T-cell (primary cell): Measurements from ENCODE around the gene CCDC102B. TPM values are rescaled to one million over a fixed set of nuclear protein-coding genes. Genes with fewer than 3 reads are reported as not detected.

ENCODE experiments used
- ATAC-seq, 4 experiments: fragments of 200-7000 bp in 3 of 4; fragments of 150-1000 bp in 1 of 4; cut with Tn5 transposase; replicated peaks in 1 of 4; 1 replicate in 3 of 4; 2 replicates in 1 of 4; pipeline ENCODE4 v1.10.0; 2021; ENCODE audit warnings: moderate library complexity in 3 of 4, mild to moderate bottlenecking in 2 of 4, moderate number of reproducible peaks in 1 of 4
- CTCF ChIA-PET, 2 donors: fragments of 300-600 bp; sonication (Branson Sonifier 250); formaldehyde crosslinking; loops; one replicate each; lab custom pipeline; 2022; ENCODE audit warnings: antibody characterized with exemption in 2 of 2; lab: Charles Lee
- POLR2A ChIA-PET, 2 donors: fragments of 300-600 bp; sonication (Branson Sonifier 250); formaldehyde crosslinking; loops; one replicate each; lab custom pipeline; 2022; ENCODE audit warnings: antibody characterized with exemption in 2 of 2; lab: Charles Lee
- DNase-seq, 35 experiments: peaks; one replicate each; pipeline versions ENCODE4 v3.0.0 to v3.0.0-alpha.2; 2013 to 2023
- H3K27ac ChIP-seq: one replicate; pipeline ENCODE4 v1.5.1; 2013; ENCODE audit warnings: low read length
- H3K27me3 ChIP-seq, 2 experiments: replicated peaks in 1 of 2; 1 replicate in 1 of 2; 2 replicates in 1 of 2; pipeline versions ENCODE4 v1.6.1 to v1.7.0; 2013; ENCODE audit warnings: low read length in 1 of 2, mixed read lengths in 1 of 2; ENCODE audit not compliant: control insufficient read depth in 2 of 2, insufficient read depth in 2 of 2; ENCODE audit errors: extremely low read depth in 1 of 2
- H3K36me3 ChIP-seq, 2 donors: 1 replicate in 1 of 2; 2 replicates in 1 of 2; pipeline versions ENCODE4 v1.6.1 to v1.7.0; 2013; ENCODE audit warnings: low read length in 1 of 2; ENCODE audit not compliant: control insufficient read depth in 2 of 2, insufficient read depth in 1 of 2; ENCODE audit errors: extremely low read depth in 1 of 2
- H3K4me1 ChIP-seq, 2 experiments: 1 replicate in 1 of 2; 2 replicates in 1 of 2; pipeline versions ENCODE4 v1.6.1 to v1.7.0; 2013; ENCODE audit warnings: low read length in 2 of 2, mixed read lengths in 1 of 2; ENCODE audit not compliant: insufficient read depth in 2 of 2, control insufficient read depth in 1 of 2; ENCODE audit errors: extremely low read depth in 1 of 2
- H3K4me3 ChIP-seq, 2 donors: 1 replicate in 1 of 2; 2 replicates in 1 of 2; pipeline versions ENCODE4 v1.5.1 to v1.7.0; 2013; ENCODE audit warnings: mild to moderate bottlenecking in 2 of 2, low read length in 1 of 2, moderate library complexity in 1 of 2; ENCODE audit not compliant: control insufficient read depth in 1 of 2; ENCODE audit errors: extremely low read depth in 1 of 2
- H3K9me3 ChIP-seq: 2 replicates; pipeline ENCODE4 v1.7.0; 2013
- H3K27ac Mint-ChIP-seq, 2 donors: one replicate each; pipeline ENCODE4 v1.8.0; 2020 to 2021; ENCODE audit warnings: mild to moderate bottlenecking in 2 of 2, mixed read lengths in 2 of 2
- H3K27me3 Mint-ChIP-seq, 2 donors: one replicate each; pipeline ENCODE4 v1.8.0; 2021 to 2022; ENCODE audit warnings: mixed read lengths in 2 of 2
- H3K36me3 Mint-ChIP-seq: one replicate; pipeline ENCODE4 v1.8.0; 2021; ENCODE audit warnings: mixed read lengths
- H3K4me1 Mint-ChIP-seq, 3 donors: one replicate each; pipeline ENCODE4 v1.8.0; 2020 to 2022; ENCODE audit warnings: mixed read lengths in 3 of 3, mild to moderate bottlenecking in 1 of 3
- H3K4me3 Mint-ChIP-seq, 3 donors: one replicate each; pipeline ENCODE4 v1.8.0; 2020 to 2022; ENCODE audit warnings: mild to moderate bottlenecking in 3 of 3, mixed read lengths in 3 of 3, moderate library complexity in 3 of 3
- H3K9me3 Mint-ChIP-seq, 3 donors: one replicate each; pipeline ENCODE4 v1.8.0; 2020 to 2022; ENCODE audit warnings: mixed read lengths in 3 of 3
- WGBS: methylation state at CpG from one replicate; pipeline ENCODE4 v1.1.5; 2013; ENCODE audit warnings: missing lambda C conversion rate; ENCODE audit not compliant: insufficient coverage; 5-methylcytosine and 5-hydroxymethylcytosine counted together
- total RNA-seq, 35 experiments: library from RNA in 6 of 35; stranded (reverse) in 6 of 35; fragments of 120-200 nt in 1 of 35; gene quantifications; one replicate each; pipeline versions ENCODE4 v1.2.1 to v1.2.4 and lab custom pipeline; 2013 to 2026

Gene CCDC102B
- total RNA-seq, 5 donors from 2014 or later (not counting 1 experiment from before 2014, with no cell fraction given) = 4.4 to 7.0 (median 6.1) TPM

- Histone ChIP-seq H3K27me3 (no peaks in the 10 kb centered on the region), H3K4me3 (no peak overlapping the region), H3K9me3 (no peaks in the 10 kb centered on the region), H3K4me1 (no peaks in the 10 kb centered on the region), H3K36me3 (no peaks in the 10 kb centered on the region), H3K27ac (no peak overlapping the region)
- H3K4me3 Mint-ChIP-seq = no peak overlapping the region
- no peak overlapping the region for H3K27ac Mint-ChIP-seq
- DNase-seq (no peak), ATAC-seq (no peak)
- H3K27me3 Mint-ChIP-seq = no peaks in the 10 kb centered on the region
- ChIA-PET CTCF (interaction anchor here in 1 of 2 donors (0.6 kb wide), 1 partner anchor 271 kb away, joined by 3 read pairs; no protein-coding TSS in a partner anchor), POLR2A (interaction anchor here in 1 of 2 donors (0.6 kb wide), 1 partner anchor 1237 kb away, joined by 3 read pairs; no protein-coding TSS in a partner anchor)
- no peaks in the 10 kb centered on the region for H3K4me1 Mint-ChIP-seq
- WGBS = no CpG with 5 or more reads among the region's 3 CpGs
- no peaks in the 10 kb centered on the region for H3K36me3 Mint-ChIP-seq
- peaks cover 0 to 6% (median 0%) of the 10 kb centered on the region in 3 donors for H3K9me3 Mint-ChIP-seq
Observed at GRCh38 chr18:68769461-68769860, 28.4 kb upstream of the CCDC102B start.

- ChIA-PET POLR2A (no interaction called here), CTCF (no interaction called here)
- no peaks in the 10 kb centered on the region for H3K27me3 Mint-ChIP-seq
- ATAC-seq = no peak
- no peak overlapping the region for H3K27ac Mint-ChIP-seq
- no peaks in the 10 kb centered on the region for H3K4me1 Mint-ChIP-seq
- Histone ChIP-seq H3K9me3 (no peaks in the 10 kb centered on the region), H3K4me3 (no peak overlapping the region), H3K27me3 (no peaks in the 10 kb centered on the region), H3K36me3 (no peaks in the 10 kb centered on the region), H3K27ac (no peak overlapping the region), H3K4me1 (no peaks in the 10 kb centered on the region)
- H3K36me3 Mint-ChIP-seq = no peaks in the 10 kb centered on the region
- no CpG with 5 or more reads among the region's 2 CpGs for WGBS
- H3K4me3 Mint-ChIP-seq = no peak overlapping the region
- peaks cover 0 to 6% (median 0%) of the 10 kb centered on the region in 3 donors for H3K9me3 Mint-ChIP-seq
- DNase-seq = no peak
Observed at GRCh38 chr18:68772268-68772667, 25.6 kb upstream of the CCDC102B start.

- no peaks in the 10 kb centered on the region for H3K4me1 Mint-ChIP-seq
Observed at GRCh38 chr18:68778280-68778886, 19.5 kb upstream of the CCDC102B start.

GRCh38 chr18:68779169-68779568, 18.7 kb upstream of the CCDC102B start:
- Mint-ChIP-seq H3K4me3 (no peak overlapping the region), H3K36me3 (no peaks in the 10 kb centered on the region), H3K27ac (no peak overlapping the region), H3K27me3 (no peaks in the 10 kb centered on the region), H3K9me3 (no peaks in the 10 kb centered on the region), H3K4me1 (no peaks in the 10 kb centered on the region)
- H3K4me3 ChIP-seq = no peak overlapping the region
- H3K27me3 ChIP-seq = no peaks in the 10 kb centered on the region
- no peak overlapping the region for H3K27ac ChIP-seq
- no peaks in the 10 kb centered on the region for H3K36me3 ChIP-seq
- DNase-seq (no peak), ATAC-seq (no peak)
- no peaks in the 10 kb centered on the region for H3K4me1 ChIP-seq
- no peaks in the 10 kb centered on the region for H3K9me3 ChIP-seq
- ChIA-PET POLR2A (no interaction called here), CTCF (no interaction called here)
- WGBS = no CpG with 5 or more reads among the region's 3 CpGs

More at GRCh38 chr18:68778280-68778886, 19.5 kb upstream of the CCDC102B start:
- no peaks in the 10 kb centered on the region for H3K9me3 Mint-ChIP-seq
- H3K4me3 Mint-ChIP-seq = no peak overlapping the region
- H3K27ac ChIP-seq = no peak overlapping the region
- H3K4me1 ChIP-seq = no peaks in the 10 kb centered on the region
- ChIA-PET POLR2A (no interaction called here), CTCF (no interaction called here)
- no peaks in the 10 kb centered on the region for H3K27me3 ChIP-seq
- ATAC-seq (no peak), DNase-seq (no peak)
- H3K9me3 ChIP-seq = no peaks in the 10 kb centered on the region
- no CpG with 5 or more reads among the region's 3 CpGs for WGBS
- H3K27me3 Mint-ChIP-seq = no peaks in the 10 kb centered on the region
- no peak overlapping the region for H3K4me3 ChIP-seq
- no peak overlapping the region for H3K27ac Mint-ChIP-seq
- H3K36me3 Mint-ChIP-seq = no peaks in the 10 kb centered on the region
- no peaks in the 10 kb centered on the region for H3K36me3 ChIP-seq

GRCh38 chr18:68780802-68781635, 16.9 kb upstream of the CCDC102B start:
- no peaks in the 10 kb centered on the region for H3K36me3 Mint-ChIP-seq
- no peak for DNase-seq
- no CpG with 5 or more reads among the region's 2 CpGs for WGBS
- Histone ChIP-seq H3K27me3 (no peaks in the 10 kb centered on the region), H3K27ac (no peak overlapping the region), H3K9me3 (no peaks in the 10 kb centered on the region), H3K36me3 (no peaks in the 10 kb centered on the region), H3K4me3 (no peak overlapping the region), H3K4me1 (no peaks in the 10 kb centered on the region)
- H3K27ac Mint-ChIP-seq = no peak overlapping the region
- no peaks in the 10 kb centered on the region for H3K4me1 Mint-ChIP-seq
- H3K27me3 Mint-ChIP-seq = no peaks in the 10 kb centered on the region
- ChIA-PET POLR2A (interaction anchor here in 1 of 2 donors (0.7 kb wide), 1 partner anchor 1325 kb away, joined by 7 read pairs; no protein-coding TSS in a partner anchor), CTCF (no interaction called here)
- H3K4me3 Mint-ChIP-seq = no peak overlapping the region
- ATAC-seq = no peak
- H3K9me3 Mint-ChIP-seq = no peaks in the 10 kb centered on the region

- Mint-ChIP-seq H3K27me3 (no peaks in the 10 kb centered on the region), H3K4me1 (no peaks in the 10 kb centered on the region), H3K27ac (no peak overlapping the region), H3K9me3 (no peaks in the 10 kb centered on the region), H3K4me3 (no peak overlapping the region), H3K36me3 (no peaks in the 10 kb centered on the region)
- no CpG with 5 or more reads among the region's 1 CpG for WGBS
- Histone ChIP-seq H3K27ac (no peak overlapping the region), H3K4me1 (no peaks in the 10 kb centered on the region), H3K36me3 (no peaks in the 10 kb centered on the region), H3K4me3 (no peak overlapping the region), H3K27me3 (no peaks in the 10 kb centered on the region), H3K9me3 (no peaks in the 10 kb centered on the region)
- POLR2A ChIA-PET = no interaction called here
- CTCF ChIA-PET = no interaction called here
- ATAC-seq (no peak), DNase-seq (no peak)
Observed at GRCh38 chr18:68783506-68783905, 14.4 kb upstream of the CCDC102B start.
